Left kidney (tissue), 2 donors: Measurements from ENCODE around the gene CYP26B1. TPM values are rescaled to one million over a fixed set of nuclear protein-coding genes. Genes with fewer than 3 reads are reported as not detected.

Experiments
- DNase-seq: peaks from one replicate; pipeline ENCODE4 v3.0.0-alpha.2; 2013
- polyA plus RNA-seq: library from polyadenylated mRNA; unstranded; fragments of 120-200 nt; gene quantifications from one replicate; pipeline ENCODE4 v1.2.1, GENCODE V29; 2013; ENCODE audit not compliant: insufficient read length

Gene CYP26B1
- polyA plus RNA-seq, 1 donor, result 13.8 TPM

GRCh38 chr2:72156872-72157271 is 9.2 kb upstream of the CYP26B1 start:
- no peak for DNase-seq

GRCh38 chr2:72155737-72156136 is 8.1 kb upstream of the CYP26B1 start:
- no peak for DNase-seq

GRCh38 chr2:72155151-72155550 is 7.5 kb upstream of the CYP26B1 start:
- DNase-seq, result no peak

GRCh38 chr2:72154386-72154975 is 6.8 kb upstream of the CYP26B1 start:
- DNase-seq, result no peak

GRCh38 chr2:72153924-72154323 is 6.3 kb upstream of the CYP26B1 start:
- DNase-seq, result no peak

GRCh38 chr2:72153026-72153791 is 5.5 kb upstream of the CYP26B1 start:
- no peak for DNase-seq

GRCh38 chr2:72150861-72151356 is 3.2 kb upstream of the CYP26B1 start:
- DNase-seq, result no peak

- DNase-seq, result peak; percentile 84
These were observed 2.6 kb upstream of the CYP26B1 start for GRCh38 chr2:72150157-72150860.

- DNase-seq, result no peak
These were observed 2.0 kb upstream of the CYP26B1 start for GRCh38 chr2:72149556-72150156.

- DNase-seq, result no peak
These were observed 1.3 kb upstream of the CYP26B1 start for GRCh38 chr2:72148837-72149555.

GRCh38 chr2:72148003-72148836 is 558 bp upstream of the CYP26B1 start:
- no peak for DNase-seq

- DNase-seq, result no peak
These were observed 1.0 kb downstream of the CYP26B1 start for GRCh38 chr2:72146347-72147302.

GRCh38 chr2:72145658-72146329 is 1.9 kb downstream of the CYP26B1 start:
- DNase-seq, result no peak

GRCh38 chr2:72145289-72145657 is 2.4 kb downstream of the CYP26B1 start:
- DNase-seq, result no peak

- no peak for DNase-seq
These were observed 2.9 kb downstream of the CYP26B1 start for GRCh38 chr2:72144632-72145288.

- no peak for DNase-seq
These were observed 3.4 kb downstream of the CYP26B1 start for GRCh38 chr2:72144274-72144631.

- no peak for DNase-seq
These were observed 4.0 kb downstream of the CYP26B1 start for GRCh38 chr2:72143441-72144273.
